OCI-LY3 (cell line): ENCODE measurements around the gene CTBP2.

ENCODE experiments used
- H2AFZ ChIP-seq: fragments of 200-600, 300-600 bp; shearing (Covaris generic); 2 replicates; pipeline ENCODE4 v1.6.0; 2014; ENCODE audit warnings: antibody characterized with exemption, low read depth, low read length
- H3K27ac ChIP-seq: fragments of 200-600, 300-600 bp; sonication (generic); 2 replicates; pipeline ENCODE4 v1.5.1; 2014; ENCODE audit warnings: mild to moderate bottlenecking, low read length, moderate library complexity, mixed read lengths
- H3K27me3 ChIP-seq: fragments of 200-600, 300-600 bp; sonication (generic); 2 replicates; pipeline ENCODE4 v1.6.1; 2014; ENCODE audit warnings: low read depth, low read length, mixed read lengths
- H3K36me3 ChIP-seq: fragments of 200-600, 300-600 bp; sonication (generic); replicated peaks from 2 replicates; pipeline ENCODE3; 2014; ENCODE audit warnings: low read depth, low read length, mixed read lengths
- H3K4me1 ChIP-seq: fragments of 300-600, 200-600 bp; sonication (generic); 2 replicates; pipeline ENCODE4 v1.6.1; 2014; ENCODE audit warnings: low read length, mixed read lengths
- H3K4me2 ChIP-seq: fragments of 200-600, 300-600 bp; sonication (generic); 2 replicates; pipeline ENCODE4 v1.6.1; 2014; ENCODE audit warnings: low read length, mixed read lengths
- H3K4me3 ChIP-seq: fragments of 300-600, 200-600 bp; sonication (generic); 2 replicates; pipeline ENCODE4 v1.5.1; 2014; ENCODE audit warnings: antibody characterized with exemption, mild to moderate bottlenecking, low read length, moderate library complexity
- H3K79me2 ChIP-seq: fragments of 300-600, 200-600 bp; shearing (Covaris generic); 2 replicates; pipeline ENCODE4 v1.6.1; 2014; ENCODE audit warnings: mild to moderate bottlenecking, low read length, mixed read lengths
- H3K9ac ChIP-seq: fragments of 300-600, 200-600 bp; shearing (Covaris generic); 2 replicates; pipeline ENCODE4 v1.6.0; 2014; ENCODE audit warnings: mild to moderate bottlenecking, low read length, moderate library complexity
- H3K9me3 ChIP-seq: fragments of 200-600, 300-600 bp; shearing (Covaris generic); 2 replicates; pipeline ENCODE4 v1.6.1; 2014; ENCODE audit warnings: low read length, mixed read lengths; ENCODE audit not compliant: insufficient read depth
- H4K20me1 ChIP-seq: fragments of 200-600, 300-600 bp; sonication (generic); 2 replicates; pipeline ENCODE4 v1.6.1; 2016; ENCODE audit warnings: low read length, mixed read lengths; ENCODE audit not compliant: insufficient read depth
- EZH2phosphoT487 ChIP-seq: fragments of 200-600 bp; shearing (Covaris generic); IDR thresholded peaks from 2 replicates; pipeline ENCODE4 v1.6.1; 2018; ENCODE audit warnings: antibody characterized with exemption, mixed run types, low read depth
- TF ChIP-seq, protein P1 (sequence below): fragments of 200-600, 300-600 bp; sonication (generic); IDR thresholded peaks from 2 replicates; pipeline ENCODE4 v1.5.1; 2014; ENCODE audit warnings: antibody characterized with exemption, low read length, low read depth

CTBP2 gene

DNA sequence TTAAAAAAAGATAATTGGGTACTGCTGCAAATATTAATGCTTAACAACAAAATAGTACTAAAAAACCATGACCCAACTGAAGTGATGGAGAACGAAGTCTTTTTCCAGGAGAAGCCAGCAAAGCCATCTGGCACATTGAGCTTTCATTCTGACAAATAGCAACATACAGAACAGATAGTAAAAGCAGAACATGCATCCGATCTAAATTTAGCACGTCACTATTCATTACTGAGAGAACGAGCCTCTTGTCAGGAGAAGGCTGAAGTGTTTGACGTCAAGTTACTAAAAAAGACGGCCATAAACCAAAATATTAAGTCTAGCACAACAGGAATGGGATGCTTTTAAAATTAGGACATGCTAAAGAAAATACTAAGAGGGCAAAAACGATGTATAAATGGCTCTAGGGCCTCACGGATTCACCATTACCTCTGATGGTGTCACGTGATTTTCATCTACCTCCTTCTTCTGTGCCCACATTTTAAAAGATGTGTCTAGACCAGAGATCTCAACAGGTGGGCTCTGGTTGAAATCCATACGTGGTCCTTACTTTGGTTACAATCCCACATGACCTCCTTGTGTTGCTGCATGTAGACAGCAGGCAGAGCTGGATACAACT, 52.3 kb downstream of the CTBP2 start:
- Histone ChIP-seq H3K36me3 (no peaks in the 10 kb centered on the region), H3K27ac (no peak overlapping the region), H3K4me3 (no peak overlapping the region), H3K9ac (no peak overlapping the region), H4K20me1 (no peaks in the 10 kb centered on the region), H3K27me3 (peaks cover 14% of the 10 kb centered on the region; the same call in 1 of the 2 replicates), H3K9me3 (no peaks in the 10 kb centered on the region), H3K79me2 (no peaks in the 10 kb centered on the region), H3K4me1 (no peaks in the 10 kb centered on the region), H2AFZ (no peak overlapping the region), H3K4me2 (no peak overlapping the region)
- TF ChIP-seq EZH2phosphoT487: no peak
- TF ChIP-seq, protein P1, sequence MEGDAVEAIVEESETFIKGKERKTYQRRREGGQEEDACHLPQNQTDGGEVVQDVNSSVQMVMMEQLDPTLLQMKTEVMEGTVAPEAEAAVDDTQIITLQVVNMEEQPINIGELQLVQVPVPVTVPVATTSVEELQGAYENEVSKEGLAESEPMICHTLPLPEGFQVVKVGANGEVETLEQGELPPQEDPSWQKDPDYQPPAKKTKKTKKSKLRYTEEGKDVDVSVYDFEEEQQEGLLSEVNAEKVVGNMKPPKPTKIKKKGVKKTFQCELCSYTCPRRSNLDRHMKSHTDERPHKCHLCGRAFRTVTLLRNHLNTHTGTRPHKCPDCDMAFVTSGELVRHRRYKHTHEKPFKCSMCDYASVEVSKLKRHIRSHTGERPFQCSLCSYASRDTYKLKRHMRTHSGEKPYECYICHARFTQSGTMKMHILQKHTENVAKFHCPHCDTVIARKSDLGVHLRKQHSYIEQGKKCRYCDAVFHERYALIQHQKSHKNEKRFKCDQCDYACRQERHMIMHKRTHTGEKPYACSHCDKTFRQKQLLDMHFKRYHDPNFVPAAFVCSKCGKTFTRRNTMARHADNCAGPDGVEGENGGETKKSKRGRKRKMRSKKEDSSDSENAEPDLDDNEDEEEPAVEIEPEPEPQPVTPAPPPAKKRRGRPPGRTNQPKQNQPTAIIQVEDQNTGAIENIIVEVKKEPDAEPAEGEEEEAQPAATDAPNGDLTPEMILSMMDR: no peak

DNA sequence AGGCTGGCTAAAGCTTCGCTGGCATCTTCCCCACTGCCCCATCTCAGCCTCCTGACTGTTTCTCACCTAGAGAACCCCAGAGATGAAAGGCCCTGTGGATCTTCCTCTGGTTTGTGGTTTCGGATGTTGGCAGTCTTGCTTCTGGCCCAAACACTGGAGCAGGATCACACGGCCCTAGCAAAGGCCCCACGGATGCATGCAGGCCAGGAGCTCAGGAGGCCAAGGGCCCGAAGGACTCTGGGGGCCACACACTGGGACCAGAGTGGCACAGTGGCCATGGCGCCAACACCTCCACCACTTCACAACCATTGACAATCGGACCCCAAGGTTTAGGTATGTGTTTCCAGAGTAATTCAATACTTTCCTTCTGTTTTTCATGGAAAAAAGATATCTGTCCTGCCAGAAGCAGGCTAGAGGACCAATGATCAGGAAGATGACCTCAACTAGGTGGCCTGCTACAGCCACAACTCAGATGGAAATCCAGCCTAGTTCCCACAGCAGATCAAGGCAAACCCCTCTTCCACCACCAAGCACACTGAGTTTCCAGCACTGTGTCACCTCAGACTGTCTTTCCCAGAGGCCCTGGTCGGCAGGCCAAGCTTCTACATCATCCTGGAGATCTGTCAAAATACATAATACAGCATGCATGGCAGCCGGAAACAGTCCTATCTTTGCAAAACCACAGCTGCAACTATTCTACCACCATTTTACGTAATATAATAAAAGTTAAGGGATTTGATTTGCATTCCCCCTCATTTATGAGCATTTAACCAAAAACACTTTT, 53.0 kb downstream of the CTBP2 start:
- no peak overlapping the region for H3K4me2 ChIP-seq
- no peak overlapping the region for H3K4me3 ChIP-seq
- H3K36me3 ChIP-seq: no peaks in the 10 kb centered on the region
- TF ChIP-seq, protein P1: no peak
- no peak for TF ChIP-seq EZH2phosphoT487
- H4K20me1 ChIP-seq: no peaks in the 10 kb centered on the region
- H3K9me3 ChIP-seq: no peaks in the 10 kb centered on the region
- H3K9ac ChIP-seq: no peak overlapping the region
- peaks cover 14% of the 10 kb centered on the region; the same call in 1 of the 2 replicates for H3K27me3 ChIP-seq
- no peak overlapping the region for H3K27ac ChIP-seq
- H3K4me1 ChIP-seq: no peaks in the 10 kb centered on the region
- H3K79me2 ChIP-seq: no peaks in the 10 kb centered on the region
- no peak overlapping the region for H2AFZ ChIP-seq

DNA sequence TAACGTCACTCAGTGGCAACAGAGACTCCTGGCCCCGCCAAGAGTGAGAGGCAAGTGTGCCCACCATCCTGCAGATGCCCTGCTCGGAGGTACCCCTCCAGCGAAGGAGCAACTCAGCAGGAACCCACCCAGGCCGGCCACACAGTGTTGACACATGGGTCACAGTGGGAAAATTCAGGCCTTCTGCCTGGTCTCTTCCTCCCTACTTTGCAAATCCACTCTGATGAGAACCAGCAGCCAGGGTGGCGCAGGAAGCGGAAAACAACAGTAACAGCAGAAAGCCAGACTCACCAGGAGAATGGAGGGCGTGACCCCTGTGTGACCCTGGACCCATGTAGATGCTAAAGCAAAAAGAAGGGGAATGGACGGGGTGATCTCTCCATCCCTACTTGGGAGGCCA, 53.8 kb downstream of the CTBP2 start:
- Histone ChIP-seq H3K27me3 (peaks cover 14% of the 10 kb centered on the region; the same call in 1 of the 2 replicates), H3K9me3 (no peaks in the 10 kb centered on the region), H3K36me3 (no peaks in the 10 kb centered on the region), H4K20me1 (no peaks in the 10 kb centered on the region), H3K9ac (no peak overlapping the region), H3K27ac (no peak overlapping the region), H3K4me3 (no peak overlapping the region), H2AFZ (no peak overlapping the region), H3K4me1 (no peaks in the 10 kb centered on the region), H3K4me2 (no peak overlapping the region), H3K79me2 (no peaks in the 10 kb centered on the region)
- TF ChIP-seq, protein P1: no peak
- no peak for TF ChIP-seq EZH2phosphoT487

DNA sequence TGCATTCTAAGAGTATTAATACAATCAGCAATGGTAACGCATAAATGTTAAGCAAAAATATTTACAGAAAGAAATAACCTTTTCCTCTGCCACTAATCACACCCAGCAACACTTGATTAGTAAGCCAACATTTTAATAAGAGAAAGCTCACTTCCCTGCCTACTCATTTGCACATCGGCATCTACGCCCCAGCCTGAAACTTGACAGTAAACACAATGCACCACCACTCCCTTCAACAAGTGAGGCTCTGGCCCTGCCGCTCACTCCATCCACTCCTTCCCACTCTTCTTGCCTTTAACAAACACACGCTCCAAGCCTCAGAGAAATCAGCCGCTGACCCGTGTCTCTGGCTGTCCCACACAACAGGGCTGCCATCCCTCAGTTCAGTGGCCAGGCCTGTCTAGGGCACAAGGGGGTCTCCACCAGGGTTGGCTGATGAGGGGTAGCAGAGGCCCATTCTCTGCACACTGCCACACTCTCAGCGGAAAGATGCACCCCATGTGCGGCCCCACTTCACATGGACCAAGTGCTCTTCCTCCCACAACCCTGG, 54.6 kb downstream of the CTBP2 start:
- H3K36me3 ChIP-seq: no peaks in the 10 kb centered on the region
- H3K79me2 ChIP-seq: no peaks in the 10 kb centered on the region
- no peaks in the 10 kb centered on the region for H3K9me3 ChIP-seq
- H3K4me1 ChIP-seq: no peaks in the 10 kb centered on the region
- H3K9ac ChIP-seq: no peak overlapping the region
- H2AFZ ChIP-seq: no peak overlapping the region
- no peak overlapping the region for H3K4me2 ChIP-seq
- 0 out of 2 replicates have a peak, but pooled peaks cover 7% of the 10 kb centered on the region for H3K27me3 ChIP-seq
- no peak for TF ChIP-seq EZH2phosphoT487
- TF ChIP-seq, protein P1: no peak
- H3K4me3 ChIP-seq: no peak overlapping the region
- no peaks in the 10 kb centered on the region for H4K20me1 ChIP-seq
- no peak overlapping the region for H3K27ac ChIP-seq
